Activated CD8-positive, alpha-beta T cell treated with anti-CD3 and anti-CD28 coated beads, Interleukin-2, amount 10 ng/mL, durations not matched to agents 7 days and 5 days (primary cell): Measurements from ENCODE around the gene SPANXD. TPM values are rescaled to one million over a fixed set of nuclear protein-coding genes. Genes with fewer than 3 reads are reported as not detected.

Source experiments
- total RNA-seq, 2 experiments: library from RNA; stranded (reverse); gene quantifications; one replicate each; pipeline ENCODE4 v1.2.3, GENCODE V29; 2021

The SPANXD gene
- total RNA-seq, 2 experiments from 2014 or later = not detected

Other genes starting within 250 kb of the SPANXD start
- gene SPANXA1, start 114.0 kb downstream of the SPANXD start, total RNA-seq = not detected
- not detected for gene SPANXA2, start 109.0 kb downstream of the SPANXD start, total RNA-seq
- not detected for gene MAGEC3, start 139.6 kb upstream of the SPANXD start, total RNA-seq
- gene MAGEC1, start 205.2 kb upstream of the SPANXD start, total RNA-seq = not detected